GOT3 (cell line): ENCODE results near the gene IGFBP1.
A peak's percentile ranks its signal among the peaks of the same experiment; 100 is the strongest.

Source experiments
- DNase-seq: peaks from one replicate; lab custom pipeline; 2025; ENCODE audit warnings: mixed read lengths; lab: John Stamatoyannopoulos, UW

The IGFBP1 gene

DNA sequence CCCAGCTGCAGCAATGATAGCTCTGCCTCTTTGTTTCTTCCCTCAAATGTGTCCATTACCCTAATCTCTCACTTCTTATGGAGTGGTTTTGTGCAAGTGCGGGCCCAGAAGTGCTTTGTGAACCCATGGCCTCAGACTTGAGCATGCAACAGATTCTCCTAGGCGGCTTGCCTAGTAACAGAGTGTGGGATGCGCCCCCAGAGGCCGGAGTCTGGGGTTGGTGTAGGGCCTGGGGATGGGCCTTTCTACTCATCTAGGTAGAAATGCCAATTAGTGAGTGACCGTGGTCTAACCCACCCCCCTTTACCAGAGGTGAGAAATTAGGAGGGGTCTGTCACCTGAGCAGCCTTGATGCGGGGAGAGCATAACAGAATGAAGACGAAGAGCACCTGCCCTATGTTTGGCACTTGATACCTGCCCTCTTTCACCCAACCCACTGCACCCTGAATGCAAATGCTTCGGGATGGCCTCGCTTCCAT is 7.0 kb upstream of the IGFBP1 start:
- no peak for DNase-seq

DNA sequence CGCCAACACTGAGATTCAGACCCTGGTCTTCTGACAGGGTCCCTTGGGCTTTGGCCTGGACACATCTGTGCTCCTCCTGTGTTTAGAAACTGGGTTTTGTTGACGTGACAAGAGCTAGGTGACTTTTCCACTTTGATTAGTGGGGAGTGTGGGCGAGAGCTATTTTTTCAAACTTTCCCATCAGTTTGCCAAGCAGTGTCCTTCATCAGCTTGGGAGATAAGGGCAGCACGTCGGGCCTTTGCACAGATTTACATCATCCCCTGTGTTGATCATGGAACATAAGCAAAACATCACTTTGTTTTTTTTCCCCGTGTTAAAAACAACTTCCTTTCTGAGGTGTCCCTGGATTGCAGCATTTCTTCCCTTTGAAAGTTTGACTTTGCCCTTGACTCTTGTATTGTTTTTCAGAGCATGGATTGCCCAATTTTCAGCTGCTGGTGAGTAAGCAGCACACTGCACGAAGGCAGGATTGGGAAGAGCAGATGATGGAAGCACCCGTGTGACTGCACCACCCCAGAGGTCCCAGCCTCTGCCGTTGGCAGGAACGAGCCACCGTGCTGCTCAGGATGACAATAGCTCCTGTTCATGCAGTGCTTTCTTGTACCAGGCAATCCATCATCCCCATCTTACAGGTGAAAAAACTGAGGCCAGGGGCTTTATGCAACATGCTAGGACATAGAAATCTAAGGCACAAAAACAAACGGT is 6.4 kb upstream of the IGFBP1 start:
- DNase-seq, result no peak

DNA sequence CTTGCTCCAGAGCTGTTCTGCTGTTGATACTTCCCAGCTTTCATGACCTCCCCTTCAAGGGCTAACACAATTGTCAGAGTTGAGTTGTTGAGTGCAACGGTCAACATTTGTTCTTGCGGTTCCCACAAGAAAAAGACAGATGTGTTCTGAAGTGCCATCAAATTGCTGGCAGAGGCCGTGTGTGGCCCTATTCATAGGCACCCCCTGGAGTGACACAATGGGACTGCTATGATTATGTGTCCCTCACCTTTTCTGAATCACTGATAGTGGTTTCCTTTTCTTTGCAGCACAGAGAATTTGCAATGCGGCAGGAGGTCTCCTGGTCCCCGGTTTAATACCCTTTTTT is 5.8 kb upstream of the IGFBP1 start:
- DNase-seq, result no peak

DNA sequence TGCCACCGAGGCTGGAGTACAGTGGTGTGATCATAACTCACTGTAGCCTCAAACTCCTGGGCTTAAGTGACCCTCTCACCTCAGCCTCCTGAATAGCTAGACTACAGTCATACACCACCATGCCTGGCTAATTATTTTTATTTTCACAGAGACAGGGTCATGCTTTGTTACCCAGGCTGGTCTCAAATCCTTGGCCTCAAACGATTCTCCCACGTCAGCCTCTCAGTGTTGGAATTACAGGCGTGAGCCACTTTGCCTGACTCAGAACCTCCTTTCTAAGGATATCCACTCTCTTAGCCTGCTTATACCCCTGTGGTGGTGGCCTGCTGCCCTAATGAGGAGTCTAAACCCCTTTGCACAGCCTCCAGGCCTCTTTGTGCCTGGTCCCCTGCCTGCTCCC is 4.2 kb upstream of the IGFBP1 start:
- no peak for DNase-seq

DNA sequence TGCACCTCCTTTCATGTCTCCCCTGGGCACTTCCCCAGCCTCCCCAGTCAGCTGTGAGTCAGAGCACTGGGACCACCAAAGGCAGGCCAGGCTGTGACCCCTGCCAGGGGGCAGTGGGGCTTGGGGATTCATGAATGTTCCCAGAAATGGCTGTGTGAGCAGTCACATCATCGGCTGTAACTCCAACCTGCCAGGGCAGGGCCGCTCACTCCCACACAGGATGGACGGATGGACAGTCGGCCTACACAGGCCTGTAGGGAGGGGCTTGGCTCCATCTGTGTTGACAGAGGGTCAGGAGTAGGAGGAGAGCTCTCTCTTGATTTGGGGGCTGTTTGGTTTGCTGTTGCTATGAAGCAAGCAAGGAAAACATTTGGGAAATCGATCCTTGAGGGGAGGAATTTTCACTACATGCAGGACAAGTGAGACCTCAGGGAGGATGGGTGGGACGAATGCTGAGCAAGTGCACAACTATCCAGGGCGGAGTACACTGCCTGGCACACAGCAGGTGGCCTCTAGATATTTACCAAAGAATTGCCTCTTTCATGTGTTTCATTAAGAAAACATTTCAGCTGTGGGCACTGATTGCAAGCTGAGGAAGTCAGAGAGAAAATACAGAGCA is 2.9 kb upstream of the IGFBP1 start:
- DNase-seq, result peak; percentile 54

DNA sequence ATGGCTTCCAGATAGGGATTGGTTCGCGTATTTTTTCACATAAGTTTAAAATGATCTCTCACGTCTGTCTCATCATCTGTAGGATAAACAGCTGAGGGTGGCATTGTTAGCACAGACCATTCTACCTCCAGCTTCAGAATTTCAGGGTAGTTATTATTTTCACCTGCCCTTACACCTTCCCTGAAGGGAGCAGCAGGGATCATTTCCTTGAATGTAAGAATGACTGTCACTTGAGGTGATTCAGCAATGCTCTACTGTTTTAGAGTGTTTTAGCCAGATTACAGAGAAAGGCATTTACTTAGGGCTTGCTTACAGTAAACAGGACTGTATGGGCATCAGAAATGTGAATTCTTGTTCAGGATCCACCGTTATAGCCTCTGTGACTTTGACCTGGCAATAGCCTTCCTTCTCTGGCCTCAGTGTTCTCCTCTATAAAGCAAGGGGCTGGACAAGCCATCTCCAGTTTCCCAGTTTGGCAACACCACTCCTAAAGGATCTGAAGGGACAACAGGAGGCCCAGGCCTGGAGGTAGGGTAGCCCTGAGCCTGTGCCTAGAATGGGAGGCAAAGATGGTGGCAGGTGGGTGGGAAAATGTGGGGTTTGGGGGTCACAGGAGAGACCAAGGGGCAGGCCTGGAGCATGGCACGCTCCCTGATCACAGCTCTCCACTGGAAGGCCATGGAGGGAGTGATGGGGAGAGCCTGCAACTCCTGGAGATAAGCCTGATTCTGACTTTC is 1.2 kb upstream of the IGFBP1 start:
- DNase-seq, result no peak

DNA sequence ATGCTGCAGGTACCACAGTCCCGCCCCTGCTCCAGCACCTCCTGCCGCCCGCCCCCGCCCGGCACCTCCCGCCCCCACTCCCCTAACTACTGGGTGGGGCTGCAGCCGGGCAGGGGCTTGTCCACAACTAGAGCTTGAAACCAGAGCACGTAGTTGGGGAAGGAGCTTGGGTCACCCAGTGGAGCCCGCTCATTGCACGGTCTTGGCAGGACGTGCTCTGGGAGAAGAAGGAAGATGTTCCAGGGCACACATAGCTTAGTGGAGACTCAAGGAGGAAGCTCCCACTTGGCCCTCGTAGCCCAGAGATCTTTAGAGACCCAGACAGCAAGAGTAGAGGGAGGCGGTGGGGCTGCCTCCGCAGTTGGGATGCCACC is 692 bp downstream of the IGFBP1 start:
- DNase-seq, result no peak

DNA sequence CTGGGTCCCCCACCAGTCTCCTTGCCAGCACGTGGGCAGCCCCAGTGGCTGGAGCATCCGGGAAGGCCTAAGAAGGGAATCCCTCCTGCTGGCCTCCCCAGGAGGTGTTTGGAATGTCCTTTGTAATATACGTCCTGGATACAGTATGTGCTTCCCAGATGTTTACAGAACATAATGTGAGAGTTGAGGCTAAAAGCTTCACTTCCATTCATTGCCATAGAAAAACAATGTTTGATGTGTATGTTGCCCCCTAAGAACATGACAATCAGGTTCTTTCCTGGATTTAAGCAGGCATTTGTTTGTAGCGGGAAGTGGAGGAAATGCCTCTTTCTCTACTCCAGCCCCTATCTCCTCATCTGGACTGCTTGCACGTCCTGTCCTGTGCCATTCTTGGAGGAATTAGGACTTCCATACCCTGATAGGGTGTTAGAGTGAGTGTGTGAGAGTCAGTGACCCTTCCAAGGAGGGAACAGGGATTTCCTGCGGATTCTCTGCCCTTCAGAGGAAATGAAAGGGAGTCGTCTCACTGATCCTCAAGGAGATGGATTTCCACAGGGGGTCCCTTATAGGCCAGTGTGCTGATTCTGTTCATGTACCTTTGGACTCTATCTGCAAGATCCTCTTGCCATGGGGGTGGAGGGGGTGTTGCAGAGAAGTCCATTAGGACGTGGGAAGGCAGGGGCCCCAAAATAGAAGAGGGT is 1.2 kb downstream of the IGFBP1 start:
- DNase-seq, result no peak

DNA sequence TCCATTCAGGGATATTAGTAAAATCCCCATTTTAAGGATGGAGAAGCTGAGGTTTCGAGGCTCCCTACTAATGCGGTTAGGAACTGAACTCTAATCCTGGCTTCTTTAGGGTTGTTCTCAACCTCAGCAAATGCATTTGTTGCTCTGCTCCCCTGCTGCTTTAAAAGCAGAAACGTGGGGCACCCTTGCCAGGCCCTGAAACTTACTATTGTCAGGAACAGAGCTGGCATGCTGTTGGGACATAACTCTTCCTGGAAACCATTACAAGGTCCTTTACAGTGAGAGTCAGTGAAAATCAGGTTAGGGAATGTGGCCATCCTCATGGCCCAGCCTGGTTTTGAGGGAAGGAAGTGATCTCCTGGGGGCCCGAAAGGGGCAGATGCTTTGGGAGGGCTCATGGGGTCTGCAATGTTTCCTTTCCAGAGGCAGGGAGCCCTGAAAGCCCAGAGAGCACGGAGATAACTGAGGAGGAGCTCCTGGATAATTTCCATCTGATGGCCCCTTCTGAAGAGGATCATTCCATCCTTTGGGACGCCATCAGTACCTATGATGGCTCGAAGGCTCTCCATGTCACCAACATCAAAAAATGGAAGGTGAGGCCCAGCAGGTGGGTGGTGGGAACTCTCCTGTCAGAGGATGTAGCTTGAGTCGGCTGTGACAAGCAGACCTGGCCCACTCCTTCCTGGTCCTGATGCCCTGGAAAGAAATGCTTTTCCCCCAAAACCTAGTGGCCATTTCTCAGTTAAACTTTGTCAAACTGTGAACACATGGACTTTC is 2.0 kb downstream of the IGFBP1 start:
- DNase-seq, result no peak

DNA sequence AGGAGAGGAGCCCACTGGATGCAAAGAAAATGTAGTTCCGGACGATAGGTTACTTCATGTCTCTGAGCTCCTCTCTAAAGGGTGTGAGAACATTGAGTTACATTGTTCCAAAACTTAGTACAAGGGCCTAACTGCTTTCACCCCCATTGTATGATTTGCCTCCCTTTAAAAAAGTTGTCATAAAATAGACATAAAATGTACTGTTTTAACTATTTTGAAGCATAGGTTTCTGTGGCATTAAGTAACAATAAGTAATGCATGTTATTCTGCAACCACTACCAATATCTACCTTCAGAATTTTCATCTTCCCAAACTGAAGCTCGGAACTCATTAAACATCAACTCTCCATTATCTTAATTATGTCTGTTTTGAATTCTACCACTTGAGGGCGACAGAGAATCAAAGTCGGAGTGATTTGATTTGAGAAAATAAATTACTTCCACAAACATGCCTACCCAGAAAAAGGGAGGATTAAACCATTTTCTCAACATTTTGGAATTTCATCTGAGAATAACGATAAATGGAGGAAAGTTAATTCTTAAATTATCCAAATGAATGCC is 2.7 kb downstream of the IGFBP1 start:
- DNase-seq, result no peak

DNA sequence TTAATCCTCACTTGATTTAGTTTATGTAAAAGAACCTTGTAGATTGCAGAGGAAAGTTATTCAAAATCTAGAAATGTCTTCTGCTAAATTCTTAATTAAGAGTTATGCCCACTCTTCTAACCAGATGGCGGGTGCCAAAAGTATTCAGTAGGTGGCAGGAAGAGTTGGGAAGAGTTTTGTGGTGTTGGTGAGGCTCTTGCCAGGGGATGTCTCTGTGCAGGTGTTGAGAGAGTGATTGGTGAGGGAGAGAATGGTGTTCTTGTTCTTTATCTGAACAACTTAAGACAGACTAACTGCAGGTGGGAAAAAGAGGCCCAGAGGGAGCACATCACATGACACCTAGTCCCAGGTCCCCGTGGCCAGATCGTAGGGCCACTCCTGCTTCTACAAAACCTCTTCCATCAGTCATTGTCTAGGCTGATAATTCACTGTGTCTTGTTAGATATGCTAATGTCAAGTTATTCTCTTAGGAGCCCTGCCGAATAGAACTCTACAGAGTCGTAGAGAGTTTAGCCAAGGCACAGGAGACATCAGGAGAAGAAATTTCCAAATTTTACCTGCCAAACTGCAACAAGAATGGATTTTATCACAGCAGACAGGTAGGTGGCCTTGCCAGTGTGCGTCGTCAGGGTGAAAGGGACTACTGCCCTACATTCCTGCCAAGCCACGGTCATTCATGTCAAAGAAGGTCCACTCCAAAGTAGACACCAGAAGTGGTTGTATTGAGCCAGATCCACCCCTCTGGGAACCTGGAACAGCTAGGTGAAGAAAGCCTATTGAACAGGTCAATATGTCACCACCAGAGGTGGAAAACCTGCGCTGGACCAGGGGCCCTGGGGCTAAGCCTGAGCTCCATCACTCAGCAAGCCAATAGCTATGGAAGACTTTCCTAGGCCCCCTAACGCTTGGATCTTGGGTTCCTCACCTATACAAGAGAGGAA is 3.4 kb downstream of the IGFBP1 start:
- DNase-seq, result no peak

DNA sequence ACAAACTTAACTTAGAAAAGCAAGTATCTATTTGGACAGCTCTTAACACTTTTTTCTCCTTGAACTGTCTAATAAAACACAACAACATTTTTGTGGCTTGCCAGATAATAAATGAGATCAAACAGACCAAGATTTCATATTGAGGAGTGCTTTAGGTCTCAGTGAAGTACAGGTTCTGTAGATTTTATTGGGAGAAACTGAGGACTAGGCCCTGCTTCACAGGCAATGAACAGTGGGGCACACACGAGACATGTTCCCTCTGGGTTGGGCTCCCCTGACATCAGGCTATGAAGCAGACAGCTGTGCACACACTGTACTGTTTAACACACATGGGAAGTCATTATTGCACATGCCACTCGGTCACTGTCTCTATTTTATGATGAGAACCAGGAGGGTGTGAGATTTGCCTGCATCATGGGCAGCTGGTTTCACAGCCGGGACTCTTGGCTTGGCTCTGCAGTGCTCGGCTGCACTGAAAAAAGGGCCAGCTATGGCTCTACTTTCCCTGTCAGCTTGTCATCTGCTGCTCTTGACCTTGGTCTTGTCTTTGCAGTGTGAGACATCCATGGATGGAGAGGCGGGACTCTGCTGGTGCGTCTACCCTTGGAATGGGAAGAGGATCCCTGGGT is 4.2 kb downstream of the IGFBP1 start:
- DNase-seq, result no peak

DNA sequence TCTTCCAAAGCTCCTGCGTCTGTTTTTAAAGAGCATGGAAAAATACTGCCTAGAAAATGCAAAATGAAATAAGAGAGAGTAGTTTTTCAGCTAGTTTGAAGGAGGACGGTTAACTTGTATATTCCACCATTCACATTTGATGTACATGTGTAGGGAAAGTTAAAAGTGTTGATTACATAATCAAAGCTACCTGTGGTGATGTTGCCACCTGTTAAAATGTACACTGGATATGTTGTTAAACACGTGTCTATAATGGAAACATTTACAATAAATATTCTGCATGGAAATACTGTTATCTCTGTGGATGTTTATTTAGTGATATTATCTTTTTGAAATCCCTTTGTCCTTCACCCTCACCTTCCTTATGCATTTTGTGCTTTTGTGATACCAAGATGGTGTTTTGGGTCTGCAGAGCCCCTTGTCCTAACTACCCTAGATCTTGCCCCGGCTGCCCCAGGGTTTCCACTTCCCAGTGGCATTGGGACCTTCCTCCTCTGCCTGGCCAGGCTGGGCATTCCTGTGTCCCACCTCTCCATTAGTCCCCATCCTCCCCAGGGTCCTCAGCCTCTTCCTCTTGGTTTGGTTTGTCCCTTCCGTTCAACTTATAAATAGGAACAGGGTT is 5.2 kb downstream of the IGFBP1 start:
- no peak for DNase-seq

DNA sequence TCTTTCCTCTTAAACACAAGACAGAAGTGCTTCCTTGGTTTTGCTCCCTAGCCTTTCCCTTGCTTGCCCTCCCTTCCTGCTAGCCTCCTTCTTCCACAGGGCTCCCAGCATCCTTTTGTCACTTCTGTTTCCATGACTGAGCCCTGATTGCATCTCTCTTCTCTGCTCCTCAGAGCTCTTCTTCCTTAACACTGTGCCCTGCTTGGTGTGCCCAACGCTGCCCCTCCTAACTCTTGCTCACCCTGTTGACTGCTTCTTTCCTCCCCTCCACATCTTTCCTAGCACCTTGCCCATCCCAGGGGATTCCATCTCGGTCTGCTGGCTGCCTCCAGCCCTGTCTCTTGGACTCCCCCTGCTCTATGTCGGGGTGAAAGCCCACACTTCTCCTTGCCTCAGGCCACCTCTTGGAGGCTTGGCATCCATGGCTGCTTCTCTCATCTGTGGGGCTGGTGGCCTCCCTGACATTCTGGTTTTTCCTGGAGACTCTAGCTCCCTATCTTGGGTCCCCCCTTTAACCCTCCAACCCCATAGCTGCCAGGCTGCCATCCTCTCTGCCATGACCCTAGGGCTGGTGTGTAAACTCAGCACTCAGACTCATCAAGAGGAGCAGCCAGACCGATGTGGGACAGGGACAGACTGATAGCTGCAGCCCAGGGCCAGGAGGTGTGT is 5.8 kb downstream of the IGFBP1 start:
- no peak for DNase-seq

DNA sequence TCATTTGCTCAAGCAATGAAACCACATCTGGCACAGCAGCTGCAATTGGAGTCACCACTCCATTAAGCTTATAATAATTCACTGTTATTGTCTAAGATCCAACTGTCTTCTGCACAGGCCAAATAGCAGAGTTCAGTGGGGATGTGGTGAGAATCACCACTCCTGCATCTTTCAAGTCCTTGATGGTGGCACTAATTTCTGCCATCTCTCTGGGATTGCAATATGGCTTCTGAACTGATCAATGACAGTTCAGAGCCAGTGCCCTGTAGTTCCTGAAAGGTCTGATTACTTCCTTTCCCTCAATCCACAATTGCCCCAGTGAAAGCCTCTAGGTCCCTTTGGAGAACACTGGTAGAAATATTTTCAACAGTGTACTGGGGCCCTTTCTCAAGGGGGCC is 6.4 kb downstream of the IGFBP1 start:
- DNase-seq, result no peak

DNA sequence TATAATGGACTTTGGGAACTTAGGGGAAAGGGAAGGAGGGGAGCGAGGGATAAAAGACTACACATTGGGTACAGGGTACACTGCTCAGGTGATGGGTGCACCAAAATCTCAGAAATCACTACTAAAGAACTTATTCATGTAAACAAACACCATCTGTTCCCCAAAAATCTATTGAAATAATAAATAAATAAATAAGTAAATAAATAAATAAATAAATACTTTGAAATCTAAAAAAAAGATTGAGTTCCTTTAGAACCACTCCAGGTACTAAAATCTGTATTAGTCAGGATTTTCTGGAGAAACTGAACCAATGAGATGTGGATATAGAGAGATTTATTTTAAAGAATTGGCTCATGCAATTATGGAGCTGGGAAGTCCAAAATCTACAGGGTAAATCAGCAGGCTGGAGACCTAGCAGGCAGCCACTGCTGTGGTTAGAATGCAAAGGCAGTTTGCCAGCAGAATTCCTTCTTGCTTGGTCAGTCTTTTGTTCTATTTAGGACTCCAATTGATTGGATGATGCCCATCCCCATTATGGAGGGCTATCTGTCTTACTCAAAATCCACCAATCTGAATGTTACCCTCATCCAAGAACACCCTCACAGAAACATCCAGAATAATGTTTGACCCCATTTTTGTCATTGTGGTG is 8.9 kb downstream of the IGFBP1 start:
- no peak for DNase-seq

DNA sequence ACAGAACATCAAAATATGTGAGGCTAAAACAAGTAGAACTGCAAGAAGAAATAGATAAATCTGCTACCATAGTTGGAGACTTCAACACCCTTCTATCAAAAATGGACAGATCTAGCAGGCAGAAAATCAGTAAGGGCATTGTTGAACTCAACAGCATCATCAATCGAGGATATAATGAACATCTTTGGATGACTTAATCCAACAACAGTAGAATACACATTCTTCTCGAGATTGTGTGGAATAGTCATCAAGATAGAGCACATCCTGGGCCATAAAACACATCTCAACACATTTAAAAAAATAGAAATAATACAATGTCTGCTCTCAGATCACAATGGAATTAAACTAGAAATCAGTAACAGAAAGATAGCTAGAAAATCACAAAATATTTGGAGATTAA is 9.9 kb downstream of the IGFBP1 start:
- DNase-seq, result no peak

DNA sequence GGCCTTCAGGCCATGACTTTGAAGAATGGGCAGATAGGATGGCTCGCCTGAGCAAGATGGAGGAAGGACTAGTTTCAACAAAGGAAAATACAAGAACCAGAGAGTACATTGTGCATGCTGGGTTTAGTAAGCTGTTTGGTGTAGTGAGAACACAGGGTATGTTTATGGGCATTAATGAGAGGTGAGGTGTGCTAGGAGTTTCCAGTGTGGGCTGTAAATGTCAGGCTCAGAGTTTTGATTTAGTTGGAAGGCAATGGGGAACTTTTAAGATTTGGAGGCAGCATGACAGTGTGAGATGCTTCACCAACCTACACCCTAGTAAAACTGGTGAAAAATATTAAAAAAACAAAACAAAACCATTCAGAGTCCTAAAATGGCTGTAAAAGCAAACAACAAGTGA is 13.3 kb downstream of the IGFBP1 start:
- no peak for DNase-seq

DNA sequence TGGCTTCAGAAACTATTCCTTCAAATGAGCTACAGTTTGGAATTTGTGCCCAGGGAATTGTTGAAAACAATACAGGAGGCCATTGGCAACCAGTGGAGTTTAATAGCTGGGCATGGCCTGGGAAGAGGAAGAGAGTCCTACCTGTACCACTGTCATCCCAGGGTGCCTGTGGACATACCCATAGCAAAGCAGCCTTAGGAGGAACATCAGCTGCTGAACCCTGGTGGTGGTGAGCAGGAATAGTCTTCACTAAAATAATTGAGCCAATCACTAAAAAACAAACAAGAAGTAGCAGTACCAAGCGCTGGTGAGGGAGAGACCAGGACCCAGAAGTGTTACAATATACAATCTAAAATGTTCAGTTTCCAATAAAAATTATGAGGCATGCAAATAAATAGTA is 14.5 kb downstream of the IGFBP1 start:
- no peak for DNase-seq
